K562 (cell line): ENCODE measurements around the gene SHROOM3. TPM values are rescaled to one million over a fixed set of nuclear protein-coding genes. Genes with fewer than 3 reads are reported as not detected.

ENCODE experiments used
- ATAC-seq: fragments of 200-7000 bp; cut with Tn5 transposase; 3 replicates; pipeline ENCODE4 v1.9.1; 2020; ENCODE audit warnings: moderate library complexity
- BruUV-seq: library from RNA; stranded (reverse); fragments of 400-500 nt; replicated peaks from 2 replicates; lab custom pipeline; 2021; lab: Mats Ljungman, UMichigan
- CTCF ChIA-PET: fragments of 300-600 bp; formaldehyde crosslinking; extraction: SDS; loops from one replicate; lab custom pipeline; 2021; ENCODE audit warnings: low intra/inter-chr PET ratio; lab: Yijun Ruan, JAX
- POLR2A ChIA-PET: fragments of 300-600, 350-650 bp; sonication (Branson Sonifier 250); formaldehyde crosslinking; extraction: SDS; loops from one replicate; lab custom pipeline; 2021; ENCODE audit warnings: antibody characterized with exemption, inconsistent platforms; lab: Yijun Ruan, JAX
- DNase-seq, 4 experiments: peaks; one replicate each; pipeline versions ENCODE4 v3.0.0 to v3.0.0-alpha.2; 2011 to 2018; ENCODE audit warnings: low spot score in 3 of 4, mixed read lengths in 3 of 4; ENCODE audit errors: extremely low read depth in 1 of 4
- FAIRE-seq: peaks from 2 replicates; lab custom pipeline; 2011; peaks lifted over from hg19 to GRCh38; lab: Jason Lieb, UNC
- H2AFZ ChIP-seq: 2 replicates; pipeline ENCODE4 v1.6.0; 2011; ENCODE audit warnings: low read depth, low read length, control low read depth, inconsistent platforms
- H3K27ac ChIP-seq: fragments of 200-600 bp; 3 replicates; pipeline ENCODE4 v1.8.0; 2011; ENCODE audit warnings: low read depth, mild to moderate bottlenecking, control low read depth, inconsistent platforms, low read length, moderate library complexity, mixed read lengths; ENCODE audit errors: extremely low read depth
- H3K27me3 ChIP-seq, 2 experiments: fragments of 300-600 bp in 1 of 2; 2 replicates in 1 of 2; 3 replicates in 1 of 2; pipeline versions ENCODE4 v1.6.0 to v1.8.0; 2011; ENCODE audit warnings: inconsistent platforms in 2 of 2, low read length in 2 of 2, mild to moderate bottlenecking in 1 of 2, mixed read lengths in 1 of 2, moderate library complexity in 1 of 2; ENCODE audit not compliant: control insufficient read depth in 2 of 2, insufficient read depth in 2 of 2
- H3K36me3 ChIP-seq: fragments of 300-600 bp; 3 replicates; pipeline ENCODE4 v1.8.0; 2011; ENCODE audit warnings: mild to moderate bottlenecking, low read length, inconsistent platforms; ENCODE audit not compliant: control insufficient read depth, insufficient read depth
- H3K4me1 ChIP-seq, 2 experiments: fragments of 200-600 bp in 1 of 2; replicated peaks in 1 of 2; 2 replicates in 1 of 2; 3 replicates in 1 of 2; pipeline versions ENCODE4 v1.5.1 to v1.8.0; 2011; ENCODE audit warnings: inconsistent platforms in 2 of 2, low read length in 2 of 2, mild to moderate bottlenecking in 1 of 2, mixed read lengths in 1 of 2, moderate library complexity in 1 of 2; ENCODE audit not compliant: control insufficient read depth in 2 of 2, insufficient read depth in 2 of 2
- H3K4me2 ChIP-seq: 2 replicates; pipeline ENCODE4 v1.6.1; 2011; ENCODE audit warnings: low read length, control low read depth, inconsistent platforms, mixed read lengths; ENCODE audit not compliant: insufficient read depth
- H3K4me3 ChIP-seq: fragments of 200-600 bp; sonication (generic), shearing (Covaris generic); 2 replicates; pipeline ENCODE4 v1.5.1; 2016; ENCODE audit warnings: control low read depth, inconsistent platforms
- H3K79me2 ChIP-seq: fragments of 200-600 bp; 3 replicates; pipeline ENCODE4 v1.8.0; 2011; ENCODE audit warnings: low read length, inconsistent platforms; ENCODE audit not compliant: control insufficient read depth, insufficient read depth
- H3K9ac ChIP-seq, 2 experiments: 2 replicates each; pipeline versions ENCODE4 v1.6.0 to v1.6.1; 2011; ENCODE audit warnings: low read depth in 2 of 2, low read length in 2 of 2, control low read depth in 1 of 2, inconsistent platforms in 1 of 2, mild to moderate bottlenecking in 1 of 2, mixed read lengths in 1 of 2; ENCODE audit not compliant: insufficient read depth in 1 of 2
- H3K9me1 ChIP-seq: one replicate; pipeline ENCODE4 v1.6.0; 2011; ENCODE audit warnings: inconsistent platforms, mild to moderate bottlenecking, low read length, moderate library complexity; ENCODE audit not compliant: control insufficient read depth, insufficient read depth
- H3K9me3 ChIP-seq: replicated peaks from 2 replicates; pipeline ENCODE4 v1.5.1; 2011; ENCODE audit warnings: low read depth, low read length, inconsistent platforms; ENCODE audit not compliant: control insufficient read depth, insufficient read depth
- H4K20me1 ChIP-seq: replicated peaks from 2 replicates; pipeline ENCODE4 v1.6.1; 2011; ENCODE audit warnings: low read length, inconsistent platforms, mixed read lengths; ENCODE audit not compliant: control insufficient read depth, insufficient read depth
- SMARCA5 ChIP-seq: fragments of 450-650 bp; IDR thresholded peaks from 2 replicates; pipeline ENCODE4 v1.6.1; 2016
- TBP ChIP-seq: optimal IDR thresholded peaks from 2 replicates; pipeline ENCODE3; 2011; ENCODE audit warnings: low read depth, low read length, improper control_type of control experiment
- in situ Hi-C: fragments of 300-500 bp; cut with MboI; formaldehyde crosslinking; loops from 4 replicates; pipeline ENCODE4 v1.15.0; 2018; ENCODE audit warnings: inconsistent platforms, mixed read lengths
- intact Hi-C: fragments of 100-400 bp; cut with micrococcal nuclease; formaldehyde crosslinking; loops from 2 replicates; pipeline ENCODE4 v1.14.2; 2022
- polyA plus RNA-seq, 8 experiments: library from polyadenylated mRNA; depleted of rRNA in 4 of 8; stranded (reverse) in 5 of 8; unstranded in 3 of 8; fragments of >200 nt; fragmentation: Nextera tagmentation in 2 of 8; fragmentation: Illumina TruSeq in 1 of 8; extraction: Ambion mirVana in 2 of 8; extraction: Trizol in 1 of 8; gene quantifications; 2 replicates each; pipeline versions ENCODE4 v1.2.1 to v1.2.3, GENCODE V29; 2011 to 2014; ENCODE audit warnings: inconsistent platforms in 1 of 8, missing spikeins in 1 of 8
- total RNA-seq, 7 experiments: library from RNA; depleted of rRNA in 6 of 7; stranded (reverse); fragments of >200 nt in 6 of 7; fragmentation: Illumina TruSeq in 2 of 7; extraction: Trizol in 2 of 7; gene quantifications; 2 replicates each; pipeline versions ENCODE4 v1.2.1 to v1.2.3, GENCODE V29; 2011 to 2021; ENCODE audit warnings: low replicate concordance in 1 of 7
- TF ChIP-seq, protein P1 (sequence below): fragments of 250-450 bp; sonication (Bioruptor Pico); IDR thresholded peaks from 2 replicates; pipeline ENCODE4 v1.4.0; 2020

SHROOM3 gene
- total and polyA plus RNA-seq, 9 of the 15 experiments (the other 6 are each of a cell fraction or from before 2014, with no cell fraction given): 0.01 to 0.07 TPM; not detected in 7

DNA sequence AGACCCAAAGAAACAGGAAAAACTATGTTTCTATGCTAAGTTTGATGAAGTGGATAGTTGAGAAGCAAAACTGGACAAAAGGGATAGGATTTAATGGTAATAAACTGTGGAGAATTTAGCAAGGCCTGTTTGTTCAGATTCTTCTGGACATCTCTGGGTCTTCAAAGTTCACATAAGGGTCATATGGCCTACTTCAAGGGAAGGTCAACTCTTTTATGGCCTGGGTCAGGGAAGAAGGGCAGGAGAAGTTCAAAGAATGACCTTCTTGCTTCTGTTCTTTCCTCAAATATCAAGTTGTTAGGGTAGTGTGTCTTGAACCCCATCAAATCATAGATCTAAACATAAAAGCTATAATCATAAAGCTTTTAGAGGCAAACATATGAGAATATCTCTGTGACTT lies 360.2 kb downstream of the SHROOM3 start:
- no peaks in the 10 kb centered on the region for H3K9me1 ChIP-seq
- no TSS peak for BruUV-seq
- in situ Hi-C loops (no loop called here), intact Hi-C loops (no loop called here)
- H3K9ac ChIP-seq: no peak overlapping the region
- no peak overlapping the region for H3K27ac ChIP-seq
- H3K9me3 ChIP-seq: no peaks in the 10 kb centered on the region
- CTCF ChIA-PET: no interaction called here
- no peak for FAIRE-seq
- H2AFZ ChIP-seq: no peak overlapping the region
- no peak overlapping the region for H3K4me2 ChIP-seq
- no peaks in the 10 kb centered on the region for H3K27me3 ChIP-seq
- no peak for ATAC-seq
- no peak overlapping the region for H3K4me3 ChIP-seq
- no peak for TF ChIP-seq TBP
- TF ChIP-seq, protein P1, sequence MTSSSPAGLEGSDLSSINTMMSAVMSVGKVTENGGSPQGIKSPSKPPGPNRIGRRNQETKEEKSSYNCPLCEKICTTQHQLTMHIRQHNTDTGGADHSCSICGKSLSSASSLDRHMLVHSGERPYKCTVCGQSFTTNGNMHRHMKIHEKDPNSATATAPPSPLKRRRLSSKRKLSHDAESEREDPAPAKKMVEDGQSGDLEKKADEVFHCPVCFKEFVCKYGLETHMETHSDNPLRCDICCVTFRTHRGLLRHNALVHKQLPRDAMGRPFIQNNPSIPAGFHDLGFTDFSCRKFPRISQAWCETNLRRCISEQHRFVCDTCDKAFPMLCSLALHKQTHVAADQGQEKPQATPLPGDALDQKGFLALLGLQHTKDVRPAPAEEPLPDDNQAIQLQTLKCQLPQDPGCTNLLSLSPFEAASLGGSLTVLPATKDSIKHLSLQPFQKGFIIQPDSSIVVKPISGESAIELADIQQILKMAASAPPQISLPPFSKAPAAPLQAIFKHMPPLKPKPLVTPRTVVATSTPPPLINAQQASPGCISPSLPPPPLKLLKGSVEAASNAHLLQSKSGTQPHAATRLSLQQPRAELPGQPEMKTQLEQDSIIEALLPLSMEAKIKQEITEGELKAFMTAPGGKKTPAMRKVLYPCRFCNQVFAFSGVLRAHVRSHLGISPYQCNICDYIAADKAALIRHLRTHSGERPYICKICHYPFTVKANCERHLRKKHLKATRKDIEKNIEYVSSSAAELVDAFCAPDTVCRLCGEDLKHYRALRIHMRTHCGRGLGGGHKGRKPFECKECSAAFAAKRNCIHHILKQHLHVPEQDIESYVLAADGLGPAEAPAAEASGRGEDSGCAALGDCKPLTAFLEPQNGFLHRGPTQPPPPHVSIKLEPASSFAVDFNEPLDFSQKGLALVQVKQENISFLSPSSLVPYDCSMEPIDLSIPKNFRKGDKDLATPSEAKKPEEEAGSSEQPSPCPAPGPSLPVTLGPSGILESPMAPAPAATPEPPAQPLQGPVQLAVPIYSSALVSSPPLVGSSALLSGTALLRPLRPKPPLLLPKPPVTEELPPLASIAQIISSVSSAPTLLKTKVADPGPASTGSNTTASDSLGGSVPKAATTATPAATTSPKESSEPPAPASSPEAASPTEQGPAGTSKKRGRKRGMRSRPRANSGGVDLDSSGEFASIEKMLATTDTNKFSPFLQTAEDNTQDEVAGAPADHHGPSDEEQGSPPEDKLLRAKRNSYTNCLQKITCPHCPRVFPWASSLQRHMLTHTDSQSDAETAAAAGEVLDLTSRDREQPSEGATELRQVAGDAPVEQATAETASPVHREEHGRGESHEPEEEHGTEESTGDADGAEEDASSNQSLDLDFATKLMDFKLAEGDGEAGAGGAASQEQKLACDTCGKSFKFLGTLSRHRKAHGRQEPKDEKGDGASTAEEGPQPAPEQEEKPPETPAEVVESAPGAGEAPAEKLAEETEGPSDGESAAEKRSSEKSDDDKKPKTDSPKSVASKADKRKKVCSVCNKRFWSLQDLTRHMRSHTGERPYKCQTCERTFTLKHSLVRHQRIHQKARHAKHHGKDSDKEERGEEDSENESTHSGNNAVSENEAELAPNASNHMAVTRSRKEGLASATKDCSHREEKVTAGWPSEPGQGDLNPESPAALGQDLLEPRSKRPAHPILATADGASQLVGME (CRISPR knock-in tag): no peak
- no peak for TF ChIP-seq SMARCA5
- no peaks in the 10 kb centered on the region for H3K79me2 ChIP-seq
- POLR2A ChIA-PET: interaction anchor here (0.6 to 1.1 kb wide), 2 partner anchors 11 to 1198 kb away, joined by 3 read pairs; no protein-coding TSS in a partner anchor
- H4K20me1 ChIP-seq: no peaks in the 10 kb centered on the region
- no peaks in the 10 kb centered on the region for H3K4me1 ChIP-seq
- H3K36me3 ChIP-seq: no peaks in the 10 kb centered on the region
- no peak for DNase-seq
